ENCODE data around the gene PCDHGA12.
"Not testable (repeated sequence)": the region's sequence is repeated elsewhere in the genome, so short reads cannot be mapped to it uniquely, and the experiment has no call there.

GRCh38 chr5:141417494-141418172 is 12.7 kb upstream of the PCDHGA12 start, which contains the start of gene PCDHGB7:
- TF ChIP-seq CTCF (IDR thresholded peaks at IDR 0.05; ENCODE audit: poor library complexity): peak; percentile 67
- not testable (repeated sequence) for TF ChIP-seq EZH2 (IDR thresholded peaks at IDR 0.05; ENCODE audit: borderline replicate concordance); EZH2phosphoT487 (IDR thresholded peaks at IDR 0.05; ENCODE audit: low read depth, severe bottlenecking, unreplicated experiment)
